Endodermal cell (in vitro differentiated cells): Measurements from ENCODE around the gene INO80B. TPM values are rescaled to one million over a fixed set of nuclear protein-coding genes. Genes with fewer than 3 reads are reported as not detected.

Source experiments
- DNase-seq: peaks from one replicate; pipeline ENCODE4 v3.0.0-alpha.2; 2017
- H3K27ac ChIP-seq: 2 replicates; pipeline ENCODE4 v1.5.1; 2013; ENCODE audit warnings: mild to moderate bottlenecking, low read depth, low read length, moderate library complexity
- H3K27me3 ChIP-seq: 2 replicates; pipeline ENCODE4 v1.6.1; 2013; ENCODE audit warnings: mild to moderate bottlenecking, low read length, moderate library complexity; ENCODE audit not compliant: insufficient read depth, control insufficient read depth, poor library complexity, severe bottlenecking
- H3K36me3 ChIP-seq: 2 replicates; pipeline ENCODE4 v1.7.0; 2013; ENCODE audit warnings: mild to moderate bottlenecking, low read length, moderate library complexity; ENCODE audit not compliant: control insufficient read depth, insufficient read depth
- H3K4me1 ChIP-seq: one replicate; pipeline ENCODE4 v1.7.0; 2013; ENCODE audit warnings: low read length; ENCODE audit not compliant: control insufficient read depth, insufficient read depth
- H3K4me3 ChIP-seq: 2 replicates; pipeline ENCODE4 v1.5.1; 2013; ENCODE audit warnings: mild to moderate bottlenecking, low read length, moderate library complexity
- H3K9ac ChIP-seq: 2 replicates; pipeline ENCODE4 v1.6.1; 2013; ENCODE audit warnings: mild to moderate bottlenecking, low read length, moderate library complexity; ENCODE audit not compliant: poor library complexity, severe bottlenecking; ENCODE audit errors: extremely low read depth
- H3K9me3 ChIP-seq: 2 replicates; pipeline ENCODE4 v1.6.1; 2013; ENCODE audit warnings: mild to moderate bottlenecking, low read length, moderate library complexity; ENCODE audit not compliant: control insufficient read depth
- H3K27ac Mint-ChIP-seq: 2 replicates; pipeline ENCODE4 v1.8.0; 2020; ENCODE audit warnings: mixed read lengths
- H3K27me3 Mint-ChIP-seq: 2 replicates; pipeline ENCODE4 v1.8.0; 2021; ENCODE audit warnings: mild to moderate bottlenecking, mixed read lengths; ENCODE audit not compliant: insufficient read depth
- H3K36me3 Mint-ChIP-seq: 2 replicates; pipeline ENCODE4 v1.8.0; 2020; ENCODE audit warnings: low read depth, mixed read lengths
- H3K4me1 Mint-ChIP-seq: 2 replicates; pipeline ENCODE4 v1.8.0; 2020; ENCODE audit warnings: mixed read lengths
- H3K4me3 Mint-ChIP-seq: 2 replicates; pipeline ENCODE4 v1.8.0; 2020; ENCODE audit warnings: mild to moderate bottlenecking, moderate library complexity, mixed read lengths
- H3K9me3 Mint-ChIP-seq: 2 replicates; pipeline ENCODE4 v1.8.0; 2020; ENCODE audit warnings: mild to moderate bottlenecking, mixed read lengths
- CTCF ChIP-seq: fragments of 200-600 bp; sonication (generic); conservative IDR thresholded peaks from 2 replicates; pipeline ENCODE4 v1.5.0; 2021; ENCODE audit warnings: antibody characterized with exemption, mild to moderate bottlenecking
- WGBS, 2 experiments: methylation state at CpG; one replicate each; pipeline versions ENCODE4 v1.1.5 to v1.1.7; 2013; ENCODE audit warnings: missing lambda C conversion rate in 2 of 2, mixed read lengths in 1 of 2; ENCODE audit not compliant: insufficient coverage in 1 of 2, insufficient read length in 1 of 2; 5-methylcytosine and 5-hydroxymethylcytosine counted together
- total RNA-seq, 2 donors: library from RNA; stranded (reverse); fragmentation: NEBNext Ultra II Directional in 1 of 2; extraction: Animal tissue kit (Norgen Biotek cat#: 25700) in 1 of 2; gene quantifications; 2 replicates in 1 of 2; 3 replicates in 1 of 2; pipeline ENCODE4 v1.2.1, GENCODE V29; 2021

The INO80B gene
- total RNA-seq, 2 donors from 2014 or later = 23.9 to 38.8 TPM

- Histone ChIP-seq H3K9me3 (no peaks in the 10 kb centered on the region), H3K9ac (no peak overlapping the region), H3K36me3 (peaks cover 30% of the 10 kb centered on the region), H3K27me3 (no peaks in the 10 kb centered on the region), H3K4me3 (no peak overlapping the region), H3K27ac (no peak overlapping the region), H3K4me1 (no peaks in the 10 kb centered on the region)
- no peak overlapping the region for H3K27ac Mint-ChIP-seq
- DNase-seq = peak; percentile 83
- H3K27me3 Mint-ChIP-seq = no peaks in the 10 kb centered on the region
- no peak overlapping the region for H3K4me3 Mint-ChIP-seq
- H3K9me3 Mint-ChIP-seq = no peaks in the 10 kb centered on the region
- TF ChIP-seq CTCF = peak; percentile 60
- no peaks in the 10 kb centered on the region for H3K4me1 Mint-ChIP-seq
- H3K36me3 Mint-ChIP-seq = peaks cover 28% of the 10 kb centered on the region
- WGBS, 2 experiments = 93 to 100% methylated on average over 4 to 5 of the region's 5 CpGs
Measured at GRCh38 chr2:74474899-74475298, 20.0 kb downstream of the INO80B start.

- no peak for TF ChIP-seq CTCF
- no peaks in the 10 kb centered on the region for H3K27me3 Mint-ChIP-seq
- Histone ChIP-seq H3K27me3 (no peaks in the 10 kb centered on the region), H3K4me1 (peaks cover 3% of the 10 kb centered on the region), H3K9ac (no peak overlapping the region), H3K27ac (no peak overlapping the region), H3K9me3 (no peaks in the 10 kb centered on the region), H3K36me3 (peaks cover 20% of the 10 kb centered on the region), H3K4me3 (peak overlapping the region; percentile 96)
- peaks cover 30% of the 10 kb centered on the region for H3K36me3 Mint-ChIP-seq
- DNase-seq = no peak
- H3K27ac Mint-ChIP-seq = no peak overlapping the region
- H3K9me3 Mint-ChIP-seq = no peaks in the 10 kb centered on the region
- H3K4me3 Mint-ChIP-seq = peak overlapping the region; percentile 86
- peaks cover 8% of the 10 kb centered on the region for H3K4me1 Mint-ChIP-seq
- WGBS, 2 experiments = 80 to 81% methylated on average over 1 to 3 of the region's 3 CpGs
Measured at GRCh38 chr2:74481431-74481830, 26.5 kb downstream of the INO80B start.

- H3K36me3 ChIP-seq = peaks cover 22% of the 10 kb centered on the region
- H3K27ac ChIP-seq = peak overlapping the region; percentile 4
- H3K4me1 Mint-ChIP-seq = peaks cover 8% of the 10 kb centered on the region
- H3K9me3 Mint-ChIP-seq = no peaks in the 10 kb centered on the region
- no peaks in the 10 kb centered on the region for H3K27me3 Mint-ChIP-seq
- H3K36me3 Mint-ChIP-seq = peaks cover 34% of the 10 kb centered on the region
- no peaks in the 10 kb centered on the region for H3K27me3 ChIP-seq
- H3K27ac Mint-ChIP-seq = peak overlapping the region; percentile 98
- H3K4me3 Mint-ChIP-seq = peak overlapping the region; percentile 86
- peak overlapping the region; percentile 96 for H3K4me3 ChIP-seq
- DNase-seq = peak; percentile 61
- H3K4me1 ChIP-seq = peaks cover 3% of the 10 kb centered on the region
- 2% methylated on average over 36 to 80 of the region's 80 CpGs for WGBS, 2 experiments
- TF ChIP-seq CTCF = no peak
- H3K9ac ChIP-seq = peak overlapping the region; percentile 78
- H3K9me3 ChIP-seq = no peaks in the 10 kb centered on the region
Measured at GRCh38 chr2:74481961-74482800, 27.3 kb downstream of the INO80B start.
